ENCODE measurements around the gene COL5A1. TPM values are rescaled to one million over a fixed set of nuclear protein-coding genes. Genes with fewer than 3 reads are reported as not detected.

Gene COL5A1
- total RNA-seq, 2 donors from 2014 or later, result 10.9 to 21.7 TPM

- Histone ChIP-seq H3K36me3 (no peaks in the 10 kb centered on the region), H3K9ac (ENCODE audit: low read depth in 2 of 2, low read length in 2 of 2) (no peak overlapping the region), H3K4me1 (no peaks in the 10 kb centered on the region), H3K4me3 (no peak overlapping the region), H3K9me3 (no peaks in the 10 kb centered on the region), H3K27ac (no peak overlapping the region), H3K27me3 (no peaks in the 10 kb centered on the region)
- no peak for TF ChIP-seq CTCF (IDR thresholded peaks at IDR 0.05)
- no peak for DNase-seq
- intact Hi-C loops (cut with DNase I), result no loop called here
Measured at GRCh38 chr9:134751622-134752021, 110.0 kb downstream of the COL5A1 start.

- no peak overlapping the region for H3K4me3 ChIP-seq
- no peaks in the 10 kb centered on the region for H3K4me1 ChIP-seq
- no peaks in the 10 kb centered on the region for H3K9me3 ChIP-seq
- intact Hi-C loops (cut with DNase I), result no loop called here
- no peaks in the 10 kb centered on the region for H3K36me3 ChIP-seq
- no peak overlapping the region for H3K27ac ChIP-seq
- no peak for TF ChIP-seq CTCF (IDR thresholded peaks at IDR 0.05)
- no peak overlapping the region for H3K9ac ChIP-seq (ENCODE audit: low read depth in 2 of 2, low read length in 2 of 2)
- no peaks in the 10 kb centered on the region for H3K27me3 ChIP-seq
- DNase-seq, result no peak
Measured at GRCh38 chr9:134752471-134753168, 111.0 kb downstream of the COL5A1 start.

- Histone ChIP-seq H3K9me3 (no peaks in the 10 kb centered on the region), H3K9ac (ENCODE audit: low read depth in 2 of 2, low read length in 2 of 2) (no peak overlapping the region), H3K4me3 (no peak overlapping the region), H3K4me1 (no peaks in the 10 kb centered on the region), H3K27ac (no peak overlapping the region), H3K27me3 (no peaks in the 10 kb centered on the region), H3K36me3 (no peaks in the 10 kb centered on the region)
- intact Hi-C loops (cut with DNase I), result no loop called here
- TF ChIP-seq CTCF (IDR thresholded peaks at IDR 0.05), result no peak
- DNase-seq, result no peak
Measured at GRCh38 chr9:134753191-134753590, 111.6 kb downstream of the COL5A1 start.

GRCh38 chr9:134755221-134755907 lies 113.8 kb downstream of the COL5A1 start:
- no peak for TF ChIP-seq CTCF (IDR thresholded peaks at IDR 0.05)
- no peaks in the 10 kb centered on the region for H3K9me3 ChIP-seq
- H3K36me3 ChIP-seq, result no peaks in the 10 kb centered on the region
- no peaks in the 10 kb centered on the region for H3K27me3 ChIP-seq
- no peak overlapping the region for H3K27ac ChIP-seq
- no peak overlapping the region for H3K4me3 ChIP-seq
- no peak for DNase-seq
- intact Hi-C loops (cut with DNase I), result no loop called here
- no peaks in the 10 kb centered on the region for H3K4me1 ChIP-seq
- no peak overlapping the region for H3K9ac ChIP-seq (ENCODE audit: low read depth in 2 of 2, low read length in 2 of 2)

GRCh38 chr9:134756098-134756497 lies 114.5 kb downstream of the COL5A1 start:
- no peaks in the 10 kb centered on the region for H3K36me3 ChIP-seq

More at GRCh38 chr9:134756098-134756497, 114.5 kb downstream of the COL5A1 start:
- intact Hi-C loops (cut with DNase I), result no loop called here
- no peak for TF ChIP-seq CTCF (IDR thresholded peaks at IDR 0.05)
- H3K27me3 ChIP-seq, result no peaks in the 10 kb centered on the region
- H3K9ac ChIP-seq (ENCODE audit: low read depth in 2 of 2, low read length in 2 of 2), result no peak overlapping the region
- H3K4me1 ChIP-seq, result no peaks in the 10 kb centered on the region
- no peaks in the 10 kb centered on the region for H3K9me3 ChIP-seq
- DNase-seq, result no peak
- no peak overlapping the region for H3K4me3 ChIP-seq
- no peak overlapping the region for H3K27ac ChIP-seq

All from colonic mucosa (tissue), 4 donors.